Loucy (cell line): Measurements from ENCODE around the gene TMC3.

Experiments
- CTCF ChIP-seq: fragments of 200-600 bp; sonication (generic); conservative IDR thresholded peaks from 2 replicates; pipeline ENCODE4 v1.5.1; 2014; ENCODE audit warnings: mild to moderate bottlenecking, antibody characterized with exemption, low read length
- EZH2phosphoT487 ChIP-seq: fragments of 200-600 bp; IDR thresholded peaks from 2 replicates; pipeline ENCODE4 v1.6.1; 2018; ENCODE audit warnings: antibody characterized with exemption, mild to moderate bottlenecking, moderate library complexity, borderline replicate concordance

GRCh38 chr15:81338170-81339007 is 35.6 kb downstream of the TMC3 start:
- TF ChIP-seq CTCF: no peak
- TF ChIP-seq EZH2phosphoT487: no peak
